HG02840 (cell line): ENCODE measurements around the gene GASK1B.

Source experiments
- ATAC-seq: cut with Tn5 transposase; IDR thresholded peaks from one replicate; pipeline ENCODE4 v1.9.1; 2021; ENCODE audit warnings: mild to moderate bottlenecking, moderate library complexity, moderate number of reproducible peaks; ENCODE audit not compliant: unreplicated experiment, low FRiP score

Gene GASK1B

GRCh38 chr4:158155656-158156356 lies 17.0 kb downstream of the GASK1B start:
- no peak for ATAC-seq

GRCh38 chr4:158147151-158147550 lies 25.7 kb downstream of the GASK1B start:
- ATAC-seq = no peak

GRCh38 chr4:158146736-158147135 lies 26.1 kb downstream of the GASK1B start:
- no peak for ATAC-seq

- ATAC-seq = no peak
These were observed 33.7 kb downstream of the GASK1B start for GRCh38 chr4:158139086-158139485.

- ATAC-seq = no peak
These were observed 38.6 kb downstream of the GASK1B start for GRCh38 chr4:158134222-158134621.

GRCh38 chr4:158133551-158133950 lies 39.3 kb downstream of the GASK1B start:
- ATAC-seq = no peak

- no peak for ATAC-seq
These were observed 41.8 kb downstream of the GASK1B start for GRCh38 chr4:158131027-158131426.

- no peak for ATAC-seq
These were observed 42.6 kb downstream of the GASK1B start for GRCh38 chr4:158130204-158130603.

GRCh38 chr4:158129694-158130093 lies 43.1 kb downstream of the GASK1B start:
- no peak for ATAC-seq

GRCh38 chr4:158128540-158128939 lies 44.3 kb downstream of the GASK1B start:
- no peak for ATAC-seq

- no peak for ATAC-seq
These were observed 47.5 kb downstream of the GASK1B start for GRCh38 chr4:158125310-158125709.
